ENCODE results near the gene SORL1-AS1.

DNA sequence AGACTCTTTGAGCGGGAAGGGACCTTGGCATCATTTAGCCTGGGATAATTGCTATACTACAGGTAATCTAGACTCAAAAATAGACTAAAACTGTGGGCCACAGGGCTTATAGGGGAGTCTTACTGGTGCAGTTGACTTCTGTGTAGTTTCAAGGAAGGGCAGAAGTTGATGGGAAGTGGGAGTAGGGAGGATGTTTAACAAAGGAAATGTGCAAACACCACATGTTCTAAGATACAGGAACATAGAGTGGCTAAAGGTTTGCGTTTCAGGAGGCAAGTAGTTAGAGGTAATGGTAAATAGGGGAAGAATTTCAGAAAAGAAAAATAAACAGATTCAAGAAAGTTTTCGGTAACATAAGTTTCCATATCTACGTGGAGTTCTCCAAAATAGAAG is 15.1 kb downstream of the SORL1-AS1 start:
- TF ChIP-seq, protein P1, sequence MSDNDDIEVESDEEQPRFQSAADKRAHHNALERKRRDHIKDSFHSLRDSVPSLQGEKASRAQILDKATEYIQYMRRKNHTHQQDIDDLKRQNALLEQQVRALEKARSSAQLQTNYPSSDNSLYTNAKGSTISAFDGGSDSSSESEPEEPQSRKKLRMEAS (CRISPR knock-in tag; IDR thresholded peaks at IDR 0.05), result no peak
- TF ChIP-seq, protein P2, sequence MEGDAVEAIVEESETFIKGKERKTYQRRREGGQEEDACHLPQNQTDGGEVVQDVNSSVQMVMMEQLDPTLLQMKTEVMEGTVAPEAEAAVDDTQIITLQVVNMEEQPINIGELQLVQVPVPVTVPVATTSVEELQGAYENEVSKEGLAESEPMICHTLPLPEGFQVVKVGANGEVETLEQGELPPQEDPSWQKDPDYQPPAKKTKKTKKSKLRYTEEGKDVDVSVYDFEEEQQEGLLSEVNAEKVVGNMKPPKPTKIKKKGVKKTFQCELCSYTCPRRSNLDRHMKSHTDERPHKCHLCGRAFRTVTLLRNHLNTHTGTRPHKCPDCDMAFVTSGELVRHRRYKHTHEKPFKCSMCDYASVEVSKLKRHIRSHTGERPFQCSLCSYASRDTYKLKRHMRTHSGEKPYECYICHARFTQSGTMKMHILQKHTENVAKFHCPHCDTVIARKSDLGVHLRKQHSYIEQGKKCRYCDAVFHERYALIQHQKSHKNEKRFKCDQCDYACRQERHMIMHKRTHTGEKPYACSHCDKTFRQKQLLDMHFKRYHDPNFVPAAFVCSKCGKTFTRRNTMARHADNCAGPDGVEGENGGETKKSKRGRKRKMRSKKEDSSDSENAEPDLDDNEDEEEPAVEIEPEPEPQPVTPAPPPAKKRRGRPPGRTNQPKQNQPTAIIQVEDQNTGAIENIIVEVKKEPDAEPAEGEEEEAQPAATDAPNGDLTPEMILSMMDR (IDR thresholded peaks at IDR 0.05), result no peak
- TF ChIP-seq, protein P3, sequence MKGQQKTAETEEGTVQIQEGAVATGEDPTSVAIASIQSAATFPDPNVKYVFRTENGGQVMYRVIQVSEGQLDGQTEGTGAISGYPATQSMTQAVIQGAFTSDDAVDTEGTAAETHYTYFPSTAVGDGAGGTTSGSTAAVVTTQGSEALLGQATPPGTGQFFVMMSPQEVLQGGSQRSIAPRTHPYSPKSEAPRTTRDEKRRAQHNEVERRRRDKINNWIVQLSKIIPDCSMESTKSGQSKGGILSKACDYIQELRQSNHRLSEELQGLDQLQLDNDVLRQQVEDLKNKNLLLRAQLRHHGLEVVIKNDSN (CRISPR knock-in tag; IDR thresholded peaks at IDR 0.05), result no peak
- TF ChIP-seq ZNF317 (CRISPR knock-in tag; IDR thresholded peaks at IDR 0.05; ENCODE audit: borderline replicate concordance, low read depth) (no peak), MYBL2 (CRISPR knock-in tag; IDR thresholded peaks at IDR 0.05) (no peak), EMX1 (CRISPR knock-in tag; IDR thresholded peaks at IDR 0.05) (no peak)

Measured in WTC11 (cell line).